Endothelial cell of umbilical vein (primary cell): ENCODE results near the gene SERPINB7.

ENCODE experiments used
- CTCF ChIP-seq, 2 donors: IDR thresholded peaks; 1 replicate in 1 of 2; 2 replicates in 1 of 2; pipeline ENCODE4 v1.5.1; 2011; ENCODE audit warnings: low read length in 2 of 2, mild to moderate bottlenecking in 2 of 2, moderate library complexity in 2 of 2, control low read depth in 1 of 2, inconsistent platforms in 1 of 2, low read depth in 1 of 2; ENCODE audit not compliant: insufficient read depth in 1 of 2; ENCODE audit errors: extremely low read depth in 1 of 2
- EZH2 ChIP-seq: IDR thresholded peaks from 2 replicates; pipeline ENCODE4 v1.6.1; 2012; ENCODE audit warnings: borderline replicate concordance, low read depth, mild to moderate bottlenecking, moderate library complexity, low read length, inconsistent platforms; ENCODE audit not compliant: severe bottlenecking
- FOS ChIP-seq: IDR thresholded peaks from 2 replicates; pipeline ENCODE4 v1.6.1; 2011; ENCODE audit warnings: mild to moderate bottlenecking, low read length, moderate library complexity, borderline replicate concordance; ENCODE audit not compliant: insufficient read depth
- GATA2 ChIP-seq: IDR thresholded peaks from 2 replicates; pipeline ENCODE4 v1.7.0; 2011; ENCODE audit warnings: low read depth, mild to moderate bottlenecking, moderate library complexity, mixed read lengths, low read length; ENCODE audit not compliant: insufficient read length, insufficient read depth
- JUN ChIP-seq: IDR thresholded peaks from 2 replicates; pipeline ENCODE4 v1.6.1; 2011; ENCODE audit warnings: borderline replicate concordance, low read depth; ENCODE audit not compliant: insufficient read length, insufficient read depth
- MAX ChIP-seq: IDR thresholded peaks from 2 replicates; pipeline ENCODE4 v1.6.1; 2011; ENCODE audit not compliant: insufficient read depth, insufficient read length
- MYC ChIP-seq: IDR thresholded peaks from one replicate; pipeline ENCODE4 v1.6.1; 2011; ENCODE audit warnings: mild to moderate bottlenecking, low read depth, low read length
- POLR2A ChIP-seq: IDR thresholded peaks from 2 replicates; pipeline ENCODE4 v1.6.1; 2012; ENCODE audit warnings: low read depth, mild to moderate bottlenecking, control low read depth, low read length
- POLR2AphosphoS5 ChIP-seq: IDR thresholded peaks from 2 replicates; pipeline ENCODE4 v1.6.1; 2012; ENCODE audit warnings: low read depth, mild to moderate bottlenecking, control low read depth, low read length, moderate library complexity; ENCODE audit not compliant: insufficient read depth

GRCh38 chr18:63829886-63830285, 54.7 kb downstream of the SERPINB7 start:
- TF ChIP-seq EZH2 (no peak), CTCF (IDR thresholded peaks at IDR 0.05; ENCODE audit: extremely low read depth in 1 of 2, insufficient read depth in 1 of 2, low read depth in 1 of 2, low read length in 2 of 2) (no peak), MAX (no peak), POLR2A (no peak), POLR2AphosphoS5 (no peak), MYC (no peak), GATA2 (no peak), JUN (no peak), FOS (no peak)
